Sigmoid colon (tissue), 3 donors: ENCODE data around the gene DESI1.
A peak's percentile ranks its signal among the peaks of the same experiment; 100 is the strongest.

ENCODE experiments used
- CTCF ChIP-seq, 4 experiments: fragments of 450-650 bp in 3 of 4; fragments of 200-600 bp in 1 of 4; IDR thresholded peaks; one replicate each; pipeline ENCODE4 v1.5.1; 2016 to 2019; ENCODE audit warnings: antibody characterized with exemption in 4 of 4, mild to moderate bottlenecking in 3 of 4, moderate library complexity in 2 of 4
- POLR2A ChIP-seq, 2 donors: fragments of 450-650 bp; IDR thresholded peaks; one replicate each; pipeline ENCODE4 v1.6.1; 2016; ENCODE audit warnings: antibody characterized with exemption in 2 of 2, mild to moderate bottlenecking in 2 of 2, moderate library complexity in 2 of 2

DNA sequence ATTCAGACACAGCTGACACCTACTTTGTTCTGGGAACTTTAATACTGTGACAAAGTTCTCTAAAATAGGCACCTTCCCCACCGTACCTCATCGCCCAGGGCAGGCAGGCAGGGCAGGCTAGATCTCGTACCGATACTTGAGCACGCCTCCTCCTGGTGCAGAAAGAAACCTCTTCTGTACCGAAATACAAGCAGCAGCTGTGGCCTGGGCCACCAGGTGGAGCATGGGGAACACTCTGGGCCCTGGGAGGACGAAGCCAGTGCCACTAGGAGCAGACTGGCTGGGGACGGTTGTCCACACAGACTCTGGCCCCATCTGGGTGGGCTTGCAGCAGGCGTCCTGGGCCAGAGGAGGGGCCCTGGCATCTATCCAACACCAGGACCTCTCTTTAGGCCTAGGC is 44.0 kb downstream of the DESI1 start:
- TF ChIP-seq CTCF (IDR thresholded peaks at IDR 0.05), result peak in 3 of 4 experiments; percentile 54 to 59 (median 58)
- TF ChIP-seq POLR2A (IDR thresholded peaks at IDR 0.05), result no peak
